ENCODE measurements around the gene CXorf66.

Gene CXorf66, protein sequence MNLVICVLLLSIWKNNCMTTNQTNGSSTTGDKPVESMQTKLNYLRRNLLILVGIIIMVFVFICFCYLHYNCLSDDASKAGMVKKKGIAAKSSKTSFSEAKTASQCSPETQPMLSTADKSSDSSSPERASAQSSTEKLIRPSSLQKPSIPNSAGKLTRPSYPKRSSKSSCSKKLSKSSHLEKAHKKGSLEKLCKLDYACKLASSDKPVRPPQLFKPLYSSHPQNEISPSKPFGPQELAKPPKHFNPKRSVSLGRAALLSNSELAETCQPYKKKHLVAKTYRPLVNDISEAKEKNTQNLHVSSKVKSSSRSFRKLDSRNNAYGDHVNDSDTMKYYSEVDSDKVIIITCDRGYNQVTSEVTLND

DNA sequence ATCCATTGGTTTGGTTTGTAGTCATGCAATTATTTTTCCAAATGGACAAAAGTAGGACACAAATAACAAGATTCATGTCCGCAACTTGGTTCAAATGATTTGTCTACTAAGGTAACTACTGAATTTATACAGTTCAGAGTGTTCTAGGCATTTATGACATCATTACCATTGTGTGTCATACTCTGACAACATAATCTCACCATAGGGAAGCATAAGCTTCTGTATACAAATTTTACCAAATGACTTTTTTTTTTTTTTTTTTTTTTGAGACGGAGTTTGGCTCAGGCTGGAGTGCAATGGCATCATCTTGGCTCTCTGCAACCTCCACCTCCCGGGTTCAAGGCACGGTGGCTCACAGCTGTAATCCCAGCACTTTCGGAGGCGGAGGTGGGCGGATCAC, at the start of gene CXorf66:
Gene CXorf66 (minus strand): TSS at position 101 of the 400 bp plus-strand sequence. CDS start 25 bp downstream, at position 76.
- DNase-seq (ENCODE audit: low read depth) = no peak
- H3K4me3 ChIP-seq (ENCODE audit: low read depth, low read length) = no peak within 1 kb of the TSS
- TF ChIP-seq, protein P1, sequence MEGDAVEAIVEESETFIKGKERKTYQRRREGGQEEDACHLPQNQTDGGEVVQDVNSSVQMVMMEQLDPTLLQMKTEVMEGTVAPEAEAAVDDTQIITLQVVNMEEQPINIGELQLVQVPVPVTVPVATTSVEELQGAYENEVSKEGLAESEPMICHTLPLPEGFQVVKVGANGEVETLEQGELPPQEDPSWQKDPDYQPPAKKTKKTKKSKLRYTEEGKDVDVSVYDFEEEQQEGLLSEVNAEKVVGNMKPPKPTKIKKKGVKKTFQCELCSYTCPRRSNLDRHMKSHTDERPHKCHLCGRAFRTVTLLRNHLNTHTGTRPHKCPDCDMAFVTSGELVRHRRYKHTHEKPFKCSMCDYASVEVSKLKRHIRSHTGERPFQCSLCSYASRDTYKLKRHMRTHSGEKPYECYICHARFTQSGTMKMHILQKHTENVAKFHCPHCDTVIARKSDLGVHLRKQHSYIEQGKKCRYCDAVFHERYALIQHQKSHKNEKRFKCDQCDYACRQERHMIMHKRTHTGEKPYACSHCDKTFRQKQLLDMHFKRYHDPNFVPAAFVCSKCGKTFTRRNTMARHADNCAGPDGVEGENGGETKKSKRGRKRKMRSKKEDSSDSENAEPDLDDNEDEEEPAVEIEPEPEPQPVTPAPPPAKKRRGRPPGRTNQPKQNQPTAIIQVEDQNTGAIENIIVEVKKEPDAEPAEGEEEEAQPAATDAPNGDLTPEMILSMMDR (conservative IDR thresholded peaks at IDR 0.05; ENCODE audit: low read depth, low read length) = no peak

DNA sequence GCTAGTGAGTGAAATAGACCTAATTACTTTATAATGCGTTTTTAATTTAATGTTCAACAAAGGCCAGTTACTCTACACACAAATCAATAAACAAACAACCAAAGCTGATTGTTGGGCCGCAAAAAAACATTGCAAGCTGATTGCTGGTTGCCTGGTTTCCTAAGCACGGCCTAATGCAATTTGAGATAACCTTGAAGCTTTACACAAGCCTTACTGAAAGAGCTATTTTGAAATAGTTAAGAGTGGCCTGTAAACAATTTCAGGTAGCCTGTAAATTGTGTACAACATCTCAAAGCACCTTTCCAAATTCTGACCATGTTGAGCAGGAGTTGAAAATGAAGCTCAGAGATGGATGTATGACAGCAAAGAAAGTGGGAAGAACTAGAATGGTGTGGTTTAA, 17.5 kb upstream of the CXorf66 start:
- TF ChIP-seq, protein P1 (conservative IDR thresholded peaks at IDR 0.05; ENCODE audit: low read depth, low read length) = no peak
- no peak for DNase-seq (ENCODE audit: low read depth)
- H3K4me3 ChIP-seq (ENCODE audit: low read depth, low read length) = no peak overlapping the region

DNA sequence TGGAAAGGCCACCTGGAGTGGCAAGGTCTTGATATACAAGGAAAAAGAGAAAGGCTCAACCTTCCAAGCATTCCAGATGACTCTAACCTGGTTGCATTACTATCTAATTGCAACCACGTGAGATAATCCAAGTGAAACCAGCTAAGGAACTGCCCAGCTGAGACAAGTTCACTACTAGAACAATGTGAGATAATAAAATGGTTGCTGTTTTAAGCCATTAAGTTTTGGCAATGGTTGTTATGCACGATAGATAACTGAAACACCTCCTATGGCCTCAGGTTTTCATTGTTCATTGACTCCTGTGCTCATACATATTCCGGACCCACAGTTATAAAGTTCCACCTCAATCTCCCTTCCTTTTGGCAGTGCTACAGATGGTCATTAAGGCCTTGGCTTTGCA, 9.2 kb upstream of the CXorf66 start:
- TF ChIP-seq, protein P1 (conservative IDR thresholded peaks at IDR 0.05; ENCODE audit: low read depth, low read length) = no peak
- H3K4me3 ChIP-seq (ENCODE audit: low read depth, low read length) = no peak overlapping the region
- no peak for DNase-seq (ENCODE audit: low read depth)

DNA sequence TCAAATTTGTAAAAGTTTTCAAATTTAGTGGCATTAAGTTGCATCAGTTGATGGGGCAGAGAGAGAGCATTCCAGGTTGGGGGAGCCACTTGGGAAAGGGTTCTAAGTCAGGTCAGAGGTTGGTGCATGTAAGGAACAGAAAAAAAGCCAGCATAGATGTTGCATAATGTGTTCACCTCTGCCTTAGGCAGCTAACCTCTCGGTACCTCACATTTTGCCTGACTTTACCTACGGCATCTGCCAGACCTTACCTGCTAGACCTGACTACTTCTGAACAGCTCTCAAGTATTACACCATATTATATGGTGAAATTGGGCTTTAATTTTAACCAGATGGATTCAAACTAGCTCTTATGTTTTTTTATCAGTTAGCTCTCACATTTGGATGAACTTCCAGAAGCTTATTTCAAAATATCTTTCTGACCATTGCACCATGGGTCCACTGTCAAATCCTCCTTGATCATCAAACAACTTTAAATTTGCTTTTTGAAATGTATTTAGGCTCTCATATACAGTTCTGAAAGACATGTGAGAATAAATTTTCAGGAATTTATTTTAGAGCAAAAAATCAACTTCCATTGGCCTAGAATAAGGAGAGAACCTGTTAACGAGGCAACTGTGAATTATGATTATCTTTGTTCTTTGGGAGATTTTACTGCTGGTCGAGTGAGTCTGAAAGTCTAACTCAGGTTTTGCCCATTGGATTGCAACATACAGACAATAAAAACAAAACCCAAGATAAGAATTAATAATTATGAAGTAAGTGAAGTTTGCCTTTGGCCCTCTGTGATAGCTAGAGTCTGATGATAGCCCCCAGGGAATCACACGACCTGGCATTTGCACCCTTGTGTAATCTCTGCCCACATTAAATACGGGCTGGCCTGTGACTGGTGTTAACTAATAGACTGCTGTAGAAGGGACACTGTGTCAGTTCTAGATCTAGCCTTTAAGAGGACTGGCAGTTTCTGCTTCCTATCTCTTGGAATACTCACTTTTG, 7.6 kb upstream of the CXorf66 start:
- TF ChIP-seq, protein P1 (conservative IDR thresholded peaks at IDR 0.05; ENCODE audit: low read depth, low read length) = no peak

DNA sequence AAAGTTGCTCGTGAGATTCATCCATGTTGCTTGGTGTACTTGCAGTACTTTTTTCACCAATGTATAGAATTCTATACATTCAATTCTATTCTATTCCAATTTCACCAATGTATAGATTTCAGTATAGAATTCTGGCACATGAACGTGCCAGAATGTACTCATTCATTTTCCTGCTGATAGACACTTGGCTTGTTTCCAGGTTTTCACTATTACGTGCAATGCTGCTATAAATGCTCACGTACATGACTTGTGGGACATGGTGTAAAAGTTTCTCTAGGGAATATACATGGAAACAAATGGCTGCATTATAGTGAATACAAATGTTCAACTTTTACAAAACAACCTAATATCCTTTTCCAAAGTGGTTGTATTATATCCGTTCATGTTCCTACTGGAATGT, 6.8 kb upstream of the CXorf66 start:
- DNase-seq (ENCODE audit: low read depth) = no peak
- TF ChIP-seq, protein P1 (conservative IDR thresholded peaks at IDR 0.05; ENCODE audit: low read depth, low read length) = no peak
- H3K4me3 ChIP-seq (ENCODE audit: low read depth, low read length) = no peak overlapping the region

More for the DNA sequence above, 7.6 kb upstream of the CXorf66 start:
- no peak for DNase-seq (ENCODE audit: low read depth)
- H3K4me3 ChIP-seq (ENCODE audit: low read depth, low read length) = no peak overlapping the region

DNA sequence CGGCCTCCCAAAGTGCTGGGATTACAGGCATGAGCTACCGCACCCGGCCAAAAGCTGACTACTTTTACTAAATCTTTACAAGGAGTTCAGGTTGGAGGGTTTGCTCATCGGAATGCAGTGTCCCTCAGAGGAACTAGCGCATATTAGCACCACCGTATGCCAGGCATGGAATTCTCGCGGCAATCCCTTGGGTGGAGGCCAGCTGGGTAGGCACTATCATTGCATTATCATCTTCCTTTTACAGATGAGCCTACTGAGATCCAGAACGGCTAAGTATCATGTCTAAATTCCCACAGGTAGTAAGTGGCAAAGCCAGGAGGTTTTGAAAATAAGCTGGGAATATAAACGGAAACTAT, 6.1 kb upstream of the CXorf66 start:
- TF ChIP-seq, protein P1 (conservative IDR thresholded peaks at IDR 0.05; ENCODE audit: low read depth, low read length) = no peak
- H3K4me3 ChIP-seq (ENCODE audit: low read depth, low read length) = no peak overlapping the region
- DNase-seq (ENCODE audit: low read depth) = no peak

Data from choroid plexus epithelial cell (primary cell).